Duodenal mucosa (tissue), 2 donors: ENCODE data around the gene TMEM263.
"Not testable (repeated sequence)": the region's sequence is repeated elsewhere in the genome, so short reads cannot be mapped to it uniquely, and the experiment has no call there.

Experiments
- H3K27ac ChIP-seq: one replicate; pipeline ENCODE4 v1.7.0; 2013; ENCODE audit warnings: low read depth, low read length
- H3K27me3 ChIP-seq, 2 donors: one replicate each; pipeline ENCODE4 v1.7.0; 2013; ENCODE audit warnings: low read length in 2 of 2, control low read depth in 1 of 2; ENCODE audit not compliant: insufficient read depth in 2 of 2, control insufficient read depth in 1 of 2
- H3K36me3 ChIP-seq, 2 donors: one replicate each; pipeline ENCODE4 v1.7.0; 2013; ENCODE audit warnings: low read length in 2 of 2, control low read depth in 1 of 2; ENCODE audit not compliant: insufficient read depth in 2 of 2, control insufficient read depth in 1 of 2
- H3K4me1 ChIP-seq, 2 donors: one replicate each; pipeline ENCODE4 v1.7.0; 2013; ENCODE audit warnings: low read length in 2 of 2, control low read depth in 1 of 2; ENCODE audit not compliant: insufficient read depth in 2 of 2, control insufficient read depth in 1 of 2
- H3K4me3 ChIP-seq, 2 donors: one replicate each; pipeline ENCODE4 v1.7.0; 2013; ENCODE audit warnings: low read length in 2 of 2, low read depth in 1 of 2
- H3K9ac ChIP-seq, 2 donors: one replicate each; pipeline ENCODE4 v1.7.0; 2013; ENCODE audit warnings: low read length in 2 of 2, low read depth in 1 of 2
- H3K9me3 ChIP-seq, 2 donors: one replicate each; pipeline ENCODE4 v1.7.0; 2013; ENCODE audit warnings: low read length in 2 of 2, control low read depth in 1 of 2; ENCODE audit not compliant: control insufficient read depth in 1 of 2

Gene TMEM263

GRCh38 chr12:106982229-106982628 lies 26.5 kb downstream of the TMEM263 start:
- Histone ChIP-seq H3K27ac (no peak overlapping the region), H3K27me3 (no peaks in the 10 kb centered on the region), H3K4me3 (no peak overlapping the region), H3K9ac (no peak overlapping the region), H3K9me3 (no peaks in the 10 kb centered on the region), H3K36me3 (peaks cover 0 to 5% of the 10 kb centered on the region in 2 donors), H3K4me1 (peaks cover 34 to 44% of the 10 kb centered on the region in 2 donors)

- Histone ChIP-seq H3K4me3 (no peak overlapping the region), H3K9ac (no peak overlapping the region), H3K27me3 (no peaks in the 10 kb centered on the region), H3K36me3 (peaks cover 0 to 5% of the 10 kb centered on the region in 2 donors), H3K27ac (no peak overlapping the region), H3K4me1 (peaks cover 22 to 36% of the 10 kb centered on the region in 2 donors), H3K9me3 (no peaks in the 10 kb centered on the region)
Observed at GRCh38 chr12:106984588-106985137, 29.0 kb downstream of the TMEM263 start.

GRCh38 chr12:106985479-106985878 lies 29.8 kb downstream of the TMEM263 start:
- Histone ChIP-seq H3K27ac (no peak overlapping the region), H3K4me3 (peak overlapping the region; percentile 81 to 87), H3K9ac (peak overlapping the region in 1 of 2 donors; percentile 82), H3K9me3 (no peaks in the 10 kb centered on the region), H3K27me3 (no peaks in the 10 kb centered on the region), H3K36me3 (peaks cover 0 to 5% of the 10 kb centered on the region in 2 donors), H3K4me1 (peaks cover 22 to 36% of the 10 kb centered on the region in 2 donors)

GRCh38 chr12:106986135-106986534 lies 30.4 kb downstream of the TMEM263 start:
- Histone ChIP-seq H3K9me3 (no peaks in the 10 kb centered on the region), H3K4me3 (peak overlapping the region; percentile 81 to 87), H3K27ac (no peak overlapping the region), H3K36me3 (peaks cover 0 to 5% of the 10 kb centered on the region in 2 donors), H3K9ac (peak overlapping the region; percentile 82 to 86), H3K27me3 (no peaks in the 10 kb centered on the region), H3K4me1 (peaks cover 22 to 34% of the 10 kb centered on the region in 2 donors)

- Histone ChIP-seq H3K27me3 (no peaks in the 10 kb centered on the region), H3K27ac (peak within 1 kb of the TSS; percentile 83), H3K4me1 (peaks cover 22 to 32% of the 10 kb centered on the region in 2 donors), H3K9ac (peak within 1 kb of the TSS; percentile 82 to 86), H3K9me3 (no peaks in the 10 kb centered on the region), H3K36me3 (peaks cover 0 to 5% of the 10 kb centered on the region in 2 donors), H3K4me3 (peak within 1 kb of the TSS; percentile 81 to 87)
Observed at GRCh38 chr12:106986625-106987389, 31.1 kb downstream of the TMEM263 start, which contains the start of gene MTERF2. Gene MTERF2, minus strand, starts transcription at chr12:106987146. Its CDS starts 8,432 bp downstream, at chr12:106978714.

GRCh38 chr12:106987846-106988245 lies 32.1 kb downstream of the TMEM263 start:
- no peak overlapping the region for H3K4me3 ChIP-seq
- H3K36me3 ChIP-seq = peaks cover 0 to 5% of the 10 kb centered on the region in 2 donors
- peak overlapping the region in 1 of 2 donors; percentile 42 for H3K9ac ChIP-seq
- no peaks in the 10 kb centered on the region for H3K9me3 ChIP-seq
- H3K4me1 ChIP-seq = peaks cover 22 to 30% of the 10 kb centered on the region in 2 donors
- H3K27me3 ChIP-seq = no peaks in the 10 kb centered on the region
- no peak overlapping the region for H3K27ac ChIP-seq

- Histone ChIP-seq H3K4me3 (no peak overlapping the region), H3K27ac (no peak overlapping the region), H3K27me3 (no peaks in the 10 kb centered on the region), H3K4me1 (no peaks in the 10 kb centered on the region), H3K36me3 (peaks cover 4 to 15% of the 10 kb centered on the region in 2 donors), H3K9ac (no peak overlapping the region), H3K9me3 (no peaks in the 10 kb centered on the region)
Observed at GRCh38 chr12:106994579-106995220, 39.0 kb downstream of the TMEM263 start.

GRCh38 chr12:106996102-106996501 lies 40.4 kb downstream of the TMEM263 start:
- H3K27ac ChIP-seq, H3K9ac ChIP-seq, H3K27me3 ChIP-seq, H3K9me3 ChIP-seq, H3K4me3 ChIP-seq, H3K4me1 ChIP-seq: not testable (repeated sequence)
- H3K36me3 ChIP-seq = peaks cover 4 to 15% of the 10 kb centered on the region in 2 donors

GRCh38 chr12:106997916-106998315 lies 42.2 kb downstream of the TMEM263 start:
- Histone ChIP-seq H3K4me3 (no peak overlapping the region), H3K36me3 (peaks cover 4 to 15% of the 10 kb centered on the region in 2 donors), H3K27ac (no peak overlapping the region), H3K9me3 (no peaks in the 10 kb centered on the region), H3K9ac (no peak overlapping the region), H3K4me1 (no peaks in the 10 kb centered on the region), H3K27me3 (no peaks in the 10 kb centered on the region)

GRCh38 chr12:106999446-106999845 lies 43.7 kb downstream of the TMEM263 start:
- H3K9ac ChIP-seq = no peak overlapping the region
- H3K27me3 ChIP-seq = no peaks in the 10 kb centered on the region
- no peak overlapping the region for H3K27ac ChIP-seq
- no peaks in the 10 kb centered on the region for H3K9me3 ChIP-seq
- no peak overlapping the region for H3K4me3 ChIP-seq
- no peaks in the 10 kb centered on the region for H3K4me1 ChIP-seq
- peaks cover 4 to 15% of the 10 kb centered on the region in 2 donors for H3K36me3 ChIP-seq
